GM12878 (cell line): ENCODE results near the gene ESR1. TPM values are rescaled to one million over a fixed set of nuclear protein-coding genes. Genes with fewer than 3 reads are reported as not detected.

Experiments used
- ATAC-seq: fragments of 200-7000 bp; cut with Tn5 transposase; 3 replicates; pipeline ENCODE4 v1.9.1; 2020; ENCODE audit warnings: mild to moderate bottlenecking, moderate library complexity
- BruUV-seq: library from RNA; stranded (reverse); fragments of 400-500 nt; replicated peaks from 2 replicates; lab custom pipeline; 2021; lab: Mats Ljungman, UMichigan
- CTCF ChIA-PET: fragments of 300-600 bp; sonication (Branson Sonifier 250); formaldehyde crosslinking; extraction: SDS; loops from one replicate; lab custom pipeline; 2021; ENCODE audit warnings: inconsistent platforms; lab: Yijun Ruan, JAX
- POLR2A ChIA-PET: fragments of 350-600 bp; formaldehyde crosslinking; extraction: SDS; loops from one replicate; lab custom pipeline; 2021; ENCODE audit warnings: inconsistent platforms; lab: Charles Lee
- RAD21 ChIA-PET: fragments of 300-600 bp; sonication (Branson Sonifier 250); formaldehyde crosslinking; loops from one replicate; lab custom pipeline; 2023; ENCODE audit warnings: antibody characterized with exemption; ENCODE audit not compliant: unreplicated experiment; lab: Charles Lee
- SMC1A ChIA-PET: fragments of 300-600 bp; sonication (Branson Sonifier 250); formaldehyde crosslinking; loops from one replicate; lab custom pipeline; 2023; ENCODE audit not compliant: unreplicated experiment, uncharacterized antibody; lab: Charles Lee
- DNase-seq: peaks from one replicate; pipeline ENCODE4 v3.0.0-alpha.2; 2011; ENCODE audit warnings: low read depth, low spot score
- FAIRE-seq: peaks from 3 replicates; lab custom pipeline; 2011; peaks lifted over from hg19 to GRCh38; lab: Jason Lieb, UNC
- H2AFZ ChIP-seq: 2 replicates; pipeline ENCODE4 v1.6.0; 2011; ENCODE audit warnings: low read depth, low read length, control low read depth; ENCODE audit not compliant: control insufficient read depth
- H3K27ac ChIP-seq: 2 replicates; pipeline ENCODE4 v1.5.1; 2011; ENCODE audit warnings: control low read depth; ENCODE audit not compliant: control insufficient read depth, insufficient read depth
- H3K27me3 ChIP-seq, 2 experiments: replicated peaks in 1 of 2; 2 replicates each; pipeline versions ENCODE4 v1.6.0 to v1.6.1; 2011; ENCODE audit warnings: low read length in 1 of 2; ENCODE audit not compliant: control insufficient read depth in 2 of 2, insufficient read depth in 2 of 2
- H3K36me3 ChIP-seq, 2 experiments: 2 replicates each; pipeline ENCODE4 v1.5.1; 2011; ENCODE audit warnings: low read length in 1 of 2; ENCODE audit not compliant: control insufficient read depth in 2 of 2, insufficient read depth in 2 of 2
- H3K4me1 ChIP-seq: 2 replicates; pipeline ENCODE4 v1.6.1; 2011; ENCODE audit warnings: mild to moderate bottlenecking, low read length, moderate library complexity, mixed read lengths; ENCODE audit not compliant: control insufficient read depth, insufficient read depth
- H3K4me2 ChIP-seq: 2 replicates; pipeline ENCODE4 v1.6.0; 2011; ENCODE audit warnings: control low read depth; ENCODE audit not compliant: control insufficient read depth, insufficient read depth
- H3K4me3 ChIP-seq: fragments of 200-600 bp; sonication (generic); 2 replicates; pipeline ENCODE4 v1.5.1; 2016
- H3K79me2 ChIP-seq: 2 replicates; pipeline ENCODE4 v1.6.0; 2011; ENCODE audit warnings: low read length; ENCODE audit not compliant: control insufficient read depth, insufficient read depth
- H3K9ac ChIP-seq: 2 replicates; pipeline ENCODE4 v1.8.0; 2011; ENCODE audit warnings: low read length, control low read depth, mixed read lengths; ENCODE audit not compliant: control insufficient read depth, insufficient read depth
- H3K9me3 ChIP-seq: replicated peaks from 3 replicates; pipeline ENCODE4 v1.5.1; 2011; ENCODE audit warnings: mild to moderate bottlenecking, low read length; ENCODE audit not compliant: control insufficient read depth, insufficient read depth
- H4K20me1 ChIP-seq: 2 replicates; pipeline ENCODE4 v1.6.0; 2011; ENCODE audit not compliant: control insufficient read depth, insufficient read depth
- CBX3 ChIP-seq: fragments of 200-600 bp; sonication (generic); IDR thresholded peaks from 2 replicates; pipeline ENCODE4 v1.6.1; 2016; ENCODE audit warnings: low read depth, borderline replicate concordance
- DPF2 ChIP-seq: fragments of 450-650 bp; IDR thresholded peaks from 2 replicates; pipeline ENCODE4 v1.6.1; 2017; ENCODE audit warnings: mild to moderate bottlenecking
- EP300 ChIP-seq, 2 experiments: fragments of 150-350 bp in 1 of 2; IDR thresholded peaks; 2 replicates each; pipeline ENCODE4 v1.6.1; 2011 to 2012; ENCODE audit warnings: low read depth in 2 of 2, low read length in 2 of 2, borderline replicate concordance in 1 of 2, improper control_type of control experiment in 1 of 2, inconsistent platforms in 1 of 2; ENCODE audit not compliant: control insufficient read depth in 1 of 2
- HCFC1 ChIP-seq: fragments of 150-350 bp; IDR thresholded peaks from 2 replicates; pipeline ENCODE4 v1.6.1; 2014; ENCODE audit warnings: low read length
- NBN ChIP-seq: fragments of 450-650 bp; IDR thresholded peaks from 2 replicates; pipeline ENCODE4 v1.6.1; 2016
- NR2F1 ChIP-seq: fragments of 450-650 bp; conservative IDR thresholded peaks from 2 replicates; pipeline ENCODE4 v1.6.1; 2017; ENCODE audit warnings: mild to moderate bottlenecking
- NRF1 ChIP-seq: conservative IDR thresholded peaks from 2 replicates; pipeline ENCODE4 v1.6.1; 2011; ENCODE audit warnings: mild to moderate bottlenecking, low read depth, low read length, improper control_type of control experiment
- SRF ChIP-seq, 2 experiments: IDR thresholded peaks; 2 replicates each; pipeline ENCODE4 v1.6.1; 2011; ENCODE audit warnings: low read depth in 2 of 2, low read length in 2 of 2, mild to moderate bottlenecking in 1 of 2, moderate library complexity in 1 of 2
- TBL1XR1 ChIP-seq: IDR thresholded peaks from 2 replicates; pipeline ENCODE4 v1.6.1; 2012; ENCODE audit warnings: low read depth, low read length, improper control_type of control experiment
- TCF3 ChIP-seq: IDR thresholded peaks from 2 replicates; pipeline ENCODE4 v1.6.1; 2012; ENCODE audit warnings: low read depth, mild to moderate bottlenecking, low read length, borderline replicate concordance; ENCODE audit not compliant: insufficient read depth
- WGBS: methylation state at CpG from one replicate; pipeline ENCODE4 v1.1.6; 2016; ENCODE audit warnings: low lambda C conversion rate; ENCODE audit not compliant: insufficient replicate concordance, insufficient coverage; ENCODE audit errors: missing lambda C conversion rate; 5-methylcytosine and 5-hydroxymethylcytosine counted together
- in situ Hi-C: fragments of 300-500 bp; cut with MboI; formaldehyde crosslinking; loops from 9 replicates; pipeline ENCODE4 v1.14.3; 2018; ENCODE audit warnings: mixed read lengths
- intact Hi-C: fragments of 100-400 bp; cut with micrococcal nuclease; formaldehyde crosslinking; loops from one replicate; pipeline ENCODE4 v1.14.2; 2022; ENCODE audit not compliant: unreplicated experiment
- polyA plus RNA-seq, 11 experiments: library from polyadenylated mRNA; depleted of rRNA in 4 of 11; unstranded in 6 of 11; stranded (reverse) in 5 of 11; fragments of >200 nt; fragmentation: Nextera tagmentation in 4 of 11; fragmentation: Illumina TruSeq in 1 of 11; extraction: Ambion mirVana in 4 of 11; extraction: Trizol in 1 of 11; gene quantifications; 1 replicate in 1 of 11; 2 replicates in 10 of 11; pipeline versions ENCODE4 v1.2.1 to v1.2.3, GENCODE V29; 2011 to 2016; ENCODE audit warnings: inconsistent platforms in 2 of 11, missing spikeins in 2 of 11, low read depth in 1 of 11
- total RNA-seq, 4 experiments: library from RNA; depleted of rRNA in 3 of 4; stranded (reverse); fragments of >200 nt in 3 of 4; fragmentation: Illumina TruSeq in 1 of 4; extraction: Trizol in 1 of 4; gene quantifications; 2 replicates each; pipeline versions ENCODE4 v1.2.1 to v1.2.3, GENCODE V29; 2013 to 2021
- TF ChIP-seq, protein P1 (sequence below): IDR thresholded peaks from 2 replicates; pipeline ENCODE4 v1.6.1; 2011; ENCODE audit warnings: low read depth, mild to moderate bottlenecking, low read length, moderate library complexity, borderline replicate concordance; ENCODE audit errors: extremely low read depth
- TF ChIP-seq, protein P2 (sequence below): fragments of 450-650 bp; IDR thresholded peaks from 2 replicates; pipeline ENCODE4 v1.6.1; 2017; ENCODE audit warnings: mild to moderate bottlenecking, moderate library complexity

ESR1 gene
- total and polyA plus RNA-seq, 10 of the 15 experiments (the other 5 are each of a cell fraction or from before 2014, with no cell fraction given): 0.03 to 0.51 (median 0.21) TPM; not detected in 4

DNA sequence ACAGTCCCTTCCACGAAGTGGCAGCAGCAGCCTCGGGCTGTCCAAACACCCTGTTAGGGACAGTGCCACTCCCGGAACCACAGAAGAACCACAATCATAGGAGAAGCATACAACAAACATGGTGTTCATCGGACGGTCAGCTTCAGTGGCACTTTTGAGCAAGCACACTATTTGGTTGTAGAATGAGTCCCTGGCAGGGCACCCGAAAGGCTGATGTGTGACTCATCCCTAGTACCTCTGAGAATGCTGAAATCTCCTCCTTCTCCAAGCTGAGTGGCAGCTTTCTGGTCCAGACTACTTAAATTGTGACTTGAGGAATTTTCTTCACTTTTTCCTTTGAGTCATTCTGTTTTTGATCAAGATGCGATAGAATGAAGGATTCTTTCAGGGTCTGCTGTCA, 282.5 kb downstream of the ESR1 start:
- CTCF ChIA-PET: no interaction called here
- Histone ChIP-seq H4K20me1 (no peaks in the 10 kb centered on the region), H3K36me3 (no peaks in the 10 kb centered on the region), H3K4me1 (no peaks in the 10 kb centered on the region), H3K9ac (no peak overlapping the region), H3K79me2 (no peaks in the 10 kb centered on the region), H3K27me3 (no peaks in the 10 kb centered on the region; a peak in 2 of 4 replicates), H3K9me3 (no peaks in the 10 kb centered on the region), H3K27ac (no peak overlapping the region), H3K4me3 (no peak overlapping the region), H2AFZ (no peak overlapping the region), H3K4me2 (no peak overlapping the region)
- 30% methylated on average over 7 of the region's 7 CpGs for WGBS
- FAIRE-seq (no peak), ATAC-seq (no peak), DNase-seq (no peak)
- intact Hi-C loops: no loop called here
- BruUV-seq: no TSS peak
- POLR2A ChIA-PET: no interaction called here
- RAD21 ChIA-PET: no interaction called here
- in situ Hi-C loops: no loop called here
- no peak for TF ChIP-seq SRF (IDR thresholded peaks at IDR 0.05; ENCODE audit: low read depth in 2 of 2, low read length in 2 of 2)
- TF ChIP-seq, protein P1, sequence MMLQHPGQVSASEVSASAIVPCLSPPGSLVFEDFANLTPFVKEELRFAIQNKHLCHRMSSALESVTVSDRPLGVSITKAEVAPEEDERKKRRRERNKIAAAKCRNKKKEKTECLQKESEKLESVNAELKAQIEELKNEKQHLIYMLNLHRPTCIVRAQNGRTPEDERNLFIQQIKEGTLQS: no peak
- SMC1A ChIA-PET: no interaction called here

DNA sequence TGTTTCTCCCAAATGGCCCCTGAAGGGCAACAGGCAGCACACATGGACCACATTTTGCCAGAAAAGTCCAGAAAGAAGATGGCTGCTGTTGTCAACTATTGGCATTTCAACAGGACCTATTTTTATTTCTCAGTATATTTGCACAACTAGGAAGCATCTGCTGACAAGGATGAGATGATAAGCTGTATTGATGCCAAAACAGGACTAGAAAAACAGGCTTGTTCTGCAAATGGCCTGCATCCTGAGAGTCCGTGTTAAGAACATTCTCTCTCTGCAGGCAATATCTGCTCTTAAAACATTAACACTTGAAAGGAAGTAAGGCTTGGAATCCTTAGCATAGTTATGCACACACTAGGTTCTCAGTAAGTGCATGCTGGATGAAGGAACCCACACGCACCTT, 283.7 kb downstream of the ESR1 start:
- no peaks in the 10 kb centered on the region; a peak in 2 of 4 replicates for H3K27me3 ChIP-seq
- no peak for TF ChIP-seq EP300 (IDR thresholded peaks at IDR 0.05; ENCODE audit: borderline replicate concordance in 1 of 2, control insufficient read depth in 1 of 2, low read depth in 2 of 2, low read length in 2 of 2)
- no peak for TF ChIP-seq NR2F1
- TF ChIP-seq NBN: no peak
- no peak for TF ChIP-seq HCFC1
- TF ChIP-seq TCF3: no peak
- TF ChIP-seq TBL1XR1: no peak
- TF ChIP-seq NRF1: no peak
- no peak for TF ChIP-seq DPF2
- TF ChIP-seq, protein P2, sequence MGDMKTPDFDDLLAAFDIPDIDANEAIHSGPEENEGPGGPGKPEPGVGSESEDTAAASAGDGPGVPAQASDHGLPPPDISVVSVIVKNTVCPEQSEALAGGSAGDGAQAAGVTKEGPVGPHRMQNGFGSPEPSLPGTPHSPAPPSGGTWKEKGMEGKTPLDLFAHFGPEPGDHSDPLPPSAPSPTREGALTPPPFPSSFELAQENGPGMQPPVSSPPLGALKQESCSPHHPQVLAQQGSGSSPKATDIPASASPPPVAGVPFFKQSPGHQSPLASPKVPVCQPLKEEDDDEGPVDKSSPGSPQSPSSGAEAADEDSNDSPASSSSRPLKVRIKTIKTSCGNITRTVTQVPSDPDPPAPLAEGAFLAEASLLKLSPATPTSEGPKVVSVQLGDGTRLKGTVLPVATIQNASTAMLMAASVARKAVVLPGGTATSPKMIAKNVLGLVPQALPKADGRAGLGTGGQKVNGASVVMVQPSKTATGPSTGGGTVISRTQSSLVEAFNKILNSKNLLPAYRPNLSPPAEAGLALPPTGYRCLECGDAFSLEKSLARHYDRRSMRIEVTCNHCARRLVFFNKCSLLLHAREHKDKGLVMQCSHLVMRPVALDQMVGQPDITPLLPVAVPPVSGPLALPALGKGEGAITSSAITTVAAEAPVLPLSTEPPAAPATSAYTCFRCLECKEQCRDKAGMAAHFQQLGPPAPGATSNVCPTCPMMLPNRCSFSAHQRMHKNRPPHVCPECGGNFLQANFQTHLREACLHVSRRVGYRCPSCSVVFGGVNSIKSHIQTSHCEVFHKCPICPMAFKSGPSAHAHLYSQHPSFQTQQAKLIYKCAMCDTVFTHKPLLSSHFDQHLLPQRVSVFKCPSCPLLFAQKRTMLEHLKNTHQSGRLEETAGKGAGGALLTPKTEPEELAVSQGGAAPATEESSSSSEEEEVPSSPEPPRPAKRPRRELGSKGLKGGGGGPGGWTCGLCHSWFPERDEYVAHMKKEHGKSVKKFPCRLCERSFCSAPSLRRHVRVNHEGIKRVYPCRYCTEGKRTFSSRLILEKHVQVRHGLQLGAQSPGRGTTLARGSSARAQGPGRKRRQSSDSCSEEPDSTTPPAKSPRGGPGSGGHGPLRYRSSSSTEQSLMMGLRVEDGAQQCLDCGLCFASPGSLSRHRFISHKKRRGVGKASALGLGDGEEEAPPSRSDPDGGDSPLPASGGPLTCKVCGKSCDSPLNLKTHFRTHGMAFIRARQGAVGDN: no peak
- no peak for TF ChIP-seq CBX3

More for the DNA sequence above, 283.7 kb downstream of the ESR1 start:
- ChIA-PET POLR2A (interaction anchor here (0.6 kb wide), 1 partner anchor 1200 kb away, joined by 5 read pairs; no protein-coding TSS in a partner anchor), RAD21 (no interaction called here), SMC1A (no interaction called here), CTCF (no interaction called here)
- H3K4me1 ChIP-seq: no peaks in the 10 kb centered on the region
- FAIRE-seq (no peak), DNase-seq (no peak), ATAC-seq (no peak)
- H2AFZ ChIP-seq: no peak overlapping the region
- H3K36me3 ChIP-seq: no peaks in the 10 kb centered on the region
- no peak overlapping the region for H3K27ac ChIP-seq
- H3K79me2 ChIP-seq: no peaks in the 10 kb centered on the region
- H3K4me2 ChIP-seq: no peak overlapping the region
- H3K4me3 ChIP-seq: no peak overlapping the region
- intact Hi-C loops: no loop called here
- H3K9me3 ChIP-seq: no peaks in the 10 kb centered on the region
- no TSS peak for BruUV-seq
- no peak overlapping the region for H3K9ac ChIP-seq
- no peaks in the 10 kb centered on the region for H4K20me1 ChIP-seq
- WGBS: 41% methylated on average over 2 of the region's 2 CpGs
- in situ Hi-C loops: no loop called here
